Fibroblast of lung (primary cell): ENCODE measurements around the gene SNRPA. TPM values are rescaled to one million over a fixed set of nuclear protein-coding genes. Genes with fewer than 3 reads are reported as not detected.

Experiments
- DNase-seq, 2 donors: peaks; one replicate each; pipeline versions ENCODE4 v3.0.0 to v3.0.0-alpha.2; 2010; ENCODE audit warnings: low read depth in 2 of 2
- H2AFZ ChIP-seq: 2 replicates; pipeline ENCODE4 v1.5.1; 2012; ENCODE audit warnings: low read length, control low read depth, inconsistent platforms
- H3K27ac ChIP-seq: 2 replicates; pipeline ENCODE4 v1.5.1; 2011; ENCODE audit warnings: low read length, control low read depth; ENCODE audit not compliant: insufficient read depth
- H3K27me3 ChIP-seq: 2 replicates; pipeline ENCODE4 v1.5.1; 2011; ENCODE audit warnings: mild to moderate bottlenecking, low read length; ENCODE audit not compliant: control insufficient read depth, insufficient read depth
- H3K36me3 ChIP-seq: 2 replicates; pipeline ENCODE4 v1.5.1; 2011; ENCODE audit warnings: low read length; ENCODE audit not compliant: control insufficient read depth, insufficient read depth
- H3K4me1 ChIP-seq: 2 replicates; pipeline ENCODE4 v1.5.1; 2011; ENCODE audit warnings: low read length; ENCODE audit not compliant: control insufficient read depth, insufficient read depth; ENCODE audit errors: extremely low read depth
- H3K4me2 ChIP-seq: 2 replicates; pipeline ENCODE4 v1.5.1; 2011; ENCODE audit warnings: low read length, control low read depth; ENCODE audit not compliant: insufficient read depth; ENCODE audit errors: extremely low read depth
- H3K4me3 ChIP-seq, 4 experiments: fragments of 200-600 bp in 1 of 4; sonication (generic) in 1 of 4; replicated peaks in 1 of 4; 2 replicates each; pipeline ENCODE4 v1.5.1; 2011 to 2016; ENCODE audit warnings: low read length in 4 of 4, low read depth in 3 of 4, mild to moderate bottlenecking in 3 of 4, control low read depth in 2 of 4, inconsistent platforms in 1 of 4, mixed read lengths in 1 of 4; ENCODE audit not compliant: insufficient read depth in 1 of 4; ENCODE audit errors: control extremely low read depth in 1 of 4
- H3K79me2 ChIP-seq: 2 replicates; pipeline ENCODE4 v1.5.1; 2012; ENCODE audit warnings: mild to moderate bottlenecking, low read length, inconsistent platforms; ENCODE audit not compliant: control insufficient read depth, insufficient read depth
- H3K9ac ChIP-seq: 2 replicates; pipeline ENCODE4 v1.5.1; 2011; ENCODE audit warnings: mild to moderate bottlenecking, low read length, control low read depth; ENCODE audit not compliant: insufficient read depth
- H3K9me3 ChIP-seq: 2 replicates; pipeline ENCODE4 v1.5.1; 2012; ENCODE audit warnings: low read depth, low read length; ENCODE audit not compliant: control insufficient read depth, insufficient read depth
- H4K20me1 ChIP-seq: 2 replicates; pipeline ENCODE4 v1.5.1; 2011; ENCODE audit warnings: low read length; ENCODE audit not compliant: control insufficient read depth, insufficient read depth; ENCODE audit errors: extremely low read depth
- CTCF ChIP-seq, 2 donors: IDR thresholded peaks in 1 of 2; conservative IDR thresholded peaks in 1 of 2; 1 replicate in 1 of 2; 2 replicates in 1 of 2; pipeline ENCODE4 v1.5.1; 2011 to 2012; ENCODE audit warnings: low read length in 2 of 2, control low read depth in 1 of 2, inconsistent platforms in 1 of 2, low read depth in 1 of 2, mild to moderate bottlenecking in 1 of 2
- EZH2 ChIP-seq: IDR thresholded peaks from 2 replicates; pipeline ENCODE4 v1.5.1; 2012; ENCODE audit warnings: low read length, control low read depth, mild to moderate bottlenecking; ENCODE audit errors: missing control alignments
- polyA plus RNA-seq, 2 donors: library from polyadenylated mRNA; depleted of rRNA in 1 of 2; stranded (reverse) in 1 of 2; unstranded in 1 of 2; fragments of >200 nt; gene quantifications; 2 replicates each; pipeline ENCODE4 v1.2.1, GENCODE V29; 2011 to 2012; ENCODE audit warnings: missing spikeins in 1 of 2
- total RNA-seq: library from RNA; depleted of rRNA; stranded (reverse); fragments of >200 nt; gene quantifications from 2 replicates; pipeline ENCODE4 v1.2.1, GENCODE V29; 2014

The SNRPA gene
- total and polyA plus RNA-seq, 2 donors (not counting 1 experiment from before 2014, with no cell fraction given) = 41.9 to 74.4 TPM

DNA sequence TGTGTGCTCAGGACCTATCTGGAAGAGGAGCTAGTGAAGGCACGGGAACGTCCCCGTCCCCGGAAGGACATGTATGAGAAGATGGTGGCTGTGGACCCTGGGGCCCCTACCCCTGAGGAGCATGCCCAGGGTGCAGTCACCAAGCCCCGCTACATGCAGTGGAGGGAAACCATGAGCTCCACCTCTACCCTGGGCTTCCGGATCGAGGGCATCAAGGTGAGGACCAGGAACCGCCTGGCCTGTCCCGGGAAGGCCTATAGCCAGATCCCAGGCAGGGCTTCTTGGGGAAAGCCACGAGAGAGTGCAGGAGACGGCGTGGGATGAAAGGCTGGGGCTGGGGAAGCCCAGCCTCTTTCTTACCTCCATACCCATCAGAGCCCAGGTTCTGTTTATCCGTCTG, 17.9 kb upstream of the SNRPA start:
- no peak overlapping the region for H3K4me3 ChIP-seq
- no peaks in the 10 kb centered on the region for H4K20me1 ChIP-seq
- H3K27ac ChIP-seq = no peak overlapping the region
- DNase-seq = no peak
- no peak overlapping the region for H3K4me2 ChIP-seq
- no peaks in the 10 kb centered on the region for H3K9me3 ChIP-seq
- no peaks in the 10 kb centered on the region for H3K27me3 ChIP-seq
- H3K36me3 ChIP-seq = peaks cover 16% of the 10 kb centered on the region
- H2AFZ ChIP-seq = no peak overlapping the region
- TF ChIP-seq EZH2 (no peak), CTCF (conservative IDR thresholded peaks at IDR 0.05 in 1 of 2, IDR thresholded peaks at IDR 0.05 in 1 of 2; ENCODE audit: low read depth in 1 of 2, low read length in 2 of 2) (no peak)
- H3K4me1 ChIP-seq = no peaks in the 10 kb centered on the region
- H3K9ac ChIP-seq = no peak overlapping the region
- H3K79me2 ChIP-seq = no peaks in the 10 kb centered on the region

- TF ChIP-seq EZH2 (no peak), CTCF (conservative IDR thresholded peaks at IDR 0.05 in 1 of 2, IDR thresholded peaks at IDR 0.05 in 1 of 2; ENCODE audit: low read depth in 1 of 2, low read length in 2 of 2) (no peak)
- Histone ChIP-seq H3K27me3 (no peaks in the 10 kb centered on the region), H3K9ac (no peak overlapping the region), H3K4me1 (no peaks in the 10 kb centered on the region), H3K9me3 (no peaks in the 10 kb centered on the region), H4K20me1 (no peaks in the 10 kb centered on the region), H3K27ac (no peak overlapping the region), H2AFZ (no peak overlapping the region), H3K36me3 (peaks cover 22% of the 10 kb centered on the region), H3K4me2 (no peak overlapping the region), H3K4me3 (no peak overlapping the region), H3K79me2 (no peaks in the 10 kb centered on the region)
- no peak for DNase-seq
Measured at GRCh38 chr19:40735013-40735771, 15.8 kb upstream of the SNRPA start.

DNA sequence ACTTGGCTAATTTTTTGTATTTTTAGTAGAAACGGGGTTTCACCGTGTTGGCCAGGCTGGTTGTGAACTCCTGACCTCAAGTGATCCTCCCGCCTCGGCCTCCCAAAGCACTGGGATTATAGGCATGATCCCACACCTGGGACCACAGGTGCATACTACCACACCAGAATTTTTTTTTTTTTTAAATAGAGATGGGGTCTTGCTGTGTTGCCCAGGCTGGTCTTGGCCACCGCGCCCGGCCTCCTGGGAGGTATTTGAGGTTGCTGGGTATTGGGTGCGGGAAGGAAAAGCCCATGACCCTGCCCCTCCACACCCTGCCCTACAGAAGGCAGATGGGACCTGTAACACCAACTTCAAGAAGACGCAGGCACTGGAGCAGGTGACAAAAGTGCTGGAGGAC, 14.3 kb upstream of the SNRPA start:
- Histone ChIP-seq H3K4me1 (no peaks in the 10 kb centered on the region), H3K4me3 (no peak overlapping the region), H3K9me3 (no peaks in the 10 kb centered on the region), H4K20me1 (no peaks in the 10 kb centered on the region), H3K36me3 (peaks cover 22% of the 10 kb centered on the region), H2AFZ (no peak overlapping the region), H3K27ac (no peak overlapping the region), H3K27me3 (no peaks in the 10 kb centered on the region), H3K4me2 (no peak overlapping the region), H3K9ac (no peak overlapping the region), H3K79me2 (no peaks in the 10 kb centered on the region)
- TF ChIP-seq CTCF (conservative IDR thresholded peaks at IDR 0.05 in 1 of 2, IDR thresholded peaks at IDR 0.05 in 1 of 2; ENCODE audit: low read depth in 1 of 2, low read length in 2 of 2) = no peak
- no peak for TF ChIP-seq EZH2
- DNase-seq = no peak
